GM13977 (cell line): Measurements from ENCODE around the gene AP3D1.
"Not testable (repeated sequence)": the region's sequence is repeated elsewhere in the genome, so short reads cannot be mapped to it uniquely, and the experiment has no call there.

ENCODE experiments used
- DNase-seq: peaks from one replicate; pipeline ENCODE4 v3.0.0; 2012; ENCODE audit warnings: low spot score
- in situ Hi-C: fragments of 300-500 bp; cut with MboI; formaldehyde crosslinking; loops from one replicate; pipeline ENCODE4 v1.12.0; 2022; ENCODE audit warnings: low sequenced_read_pairs, low pct_unique_long_range_greater_than_20kb, mixed read lengths, inconsistent platforms; ENCODE audit not compliant: unreplicated experiment
- TF ChIP-seq, protein P1 (sequence below): IDR thresholded peaks from 2 replicates; pipeline ENCODE4 v1.5.1; 2012; ENCODE audit warnings: mild to moderate bottlenecking, control low read depth; ENCODE audit not compliant: insufficient read depth; ENCODE audit errors: extremely low read depth, missing control alignments

The AP3D1 gene

GRCh38 chr19:2129022-2129421, 22.3 kb downstream of the AP3D1 start:
- TF ChIP-seq, protein P1, sequence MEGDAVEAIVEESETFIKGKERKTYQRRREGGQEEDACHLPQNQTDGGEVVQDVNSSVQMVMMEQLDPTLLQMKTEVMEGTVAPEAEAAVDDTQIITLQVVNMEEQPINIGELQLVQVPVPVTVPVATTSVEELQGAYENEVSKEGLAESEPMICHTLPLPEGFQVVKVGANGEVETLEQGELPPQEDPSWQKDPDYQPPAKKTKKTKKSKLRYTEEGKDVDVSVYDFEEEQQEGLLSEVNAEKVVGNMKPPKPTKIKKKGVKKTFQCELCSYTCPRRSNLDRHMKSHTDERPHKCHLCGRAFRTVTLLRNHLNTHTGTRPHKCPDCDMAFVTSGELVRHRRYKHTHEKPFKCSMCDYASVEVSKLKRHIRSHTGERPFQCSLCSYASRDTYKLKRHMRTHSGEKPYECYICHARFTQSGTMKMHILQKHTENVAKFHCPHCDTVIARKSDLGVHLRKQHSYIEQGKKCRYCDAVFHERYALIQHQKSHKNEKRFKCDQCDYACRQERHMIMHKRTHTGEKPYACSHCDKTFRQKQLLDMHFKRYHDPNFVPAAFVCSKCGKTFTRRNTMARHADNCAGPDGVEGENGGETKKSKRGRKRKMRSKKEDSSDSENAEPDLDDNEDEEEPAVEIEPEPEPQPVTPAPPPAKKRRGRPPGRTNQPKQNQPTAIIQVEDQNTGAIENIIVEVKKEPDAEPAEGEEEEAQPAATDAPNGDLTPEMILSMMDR, result no peak
- in situ Hi-C loops, result no loop called here
- no peak for DNase-seq

GRCh38 chr19:2128252-2128651, 23.1 kb downstream of the AP3D1 start:
- DNase-seq, in situ Hi-C loops: not testable (repeated sequence)

DNA sequence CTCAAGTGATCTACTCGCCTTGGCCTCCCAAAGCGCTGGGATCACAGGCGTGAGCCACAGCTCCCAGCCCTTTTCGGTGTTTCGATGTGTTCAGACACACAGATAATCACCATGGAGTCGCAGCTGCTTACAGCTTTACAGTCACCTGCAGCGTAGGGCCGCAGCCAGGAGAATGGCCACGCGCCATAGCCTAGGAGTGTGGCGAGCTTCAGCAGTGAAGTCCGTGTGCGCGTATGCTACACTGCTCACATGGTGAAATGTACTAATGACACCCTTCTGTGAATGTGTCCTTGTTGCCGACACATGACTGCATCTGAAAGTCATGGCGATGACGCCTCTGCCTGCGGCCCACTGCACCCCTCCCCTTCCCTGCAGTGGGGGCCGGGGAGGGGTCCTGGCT, 23.6 kb downstream of the AP3D1 start:
- in situ Hi-C loops, result no loop called here
- TF ChIP-seq, protein P1, result no peak
- DNase-seq, result no peak

- TF ChIP-seq, protein P1, result no peak
- DNase-seq, result no peak
- in situ Hi-C loops, result no loop called here
Measured at GRCh38 chr19:2126879-2127518, 24.4 kb downstream of the AP3D1 start.

- DNase-seq, result no peak
- in situ Hi-C loops, result no loop called here
- TF ChIP-seq, protein P1, result no peak
Measured at GRCh38 chr19:2123682-2124387, 27.5 kb downstream of the AP3D1 start.

GRCh38 chr19:2122982-2123381, 28.4 kb downstream of the AP3D1 start:
- no peak for DNase-seq
- in situ Hi-C loops, result no loop called here
- TF ChIP-seq, protein P1, result no peak

GRCh38 chr19:2122251-2122650, 29.1 kb downstream of the AP3D1 start:
- TF ChIP-seq, protein P1, result no peak
- no peak for DNase-seq
- in situ Hi-C loops, result no loop called here
